ENCODE measurements around the gene CD82.

The CD82 gene

GRCh38 chr11:44531116-44531504 lies 34.4 kb upstream of the CD82 start:
- no peak overlapping the region for H4K12ac ChIP-seq (ENCODE audit: low read depth, low read length)
- no peak overlapping the region for H3K14ac ChIP-seq (ENCODE audit: low read length)
- no peaks in the 10 kb centered on the region for H3K36me3 ChIP-seq (ENCODE audit: control insufficient read depth in 1 of 2, insufficient read depth in 2 of 2, low read length in 2 of 2)
- no peak overlapping the region for H3K4me2 ChIP-seq (ENCODE audit: low read length)
- H4K8ac ChIP-seq (ENCODE audit: low read depth, low read length) = no peak overlapping the region
- no peak for DNase-seq
- H3K9me3 ChIP-seq (ENCODE audit: insufficient read depth, low read depth, low read length) = no peaks in the 10 kb centered on the region
- H3K18ac ChIP-seq (ENCODE audit: low read length) = no peak overlapping the region
- no peak overlapping the region for H2AK5ac ChIP-seq (ENCODE audit: low read length)
- H3K4me1 ChIP-seq (ENCODE audit: control insufficient read depth in 1 of 2, insufficient read depth in 2 of 2, low read length in 2 of 2) = peaks cover 8 to 15% of the 10 kb centered on the region in 2 experiments
- H3K79me1 ChIP-seq (ENCODE audit: low read length) = no peaks in the 10 kb centered on the region
- H3K9ac ChIP-seq (ENCODE audit: low read length) = no peak overlapping the region
- no peak overlapping the region for H3K23ac ChIP-seq (ENCODE audit: low read length)
- WGBS (ENCODE audit: extremely low coverage, insufficient coverage, insufficient read length) = no CpG with 5 or more reads among the region's 9 CpGs
- H2BK120ac ChIP-seq (ENCODE audit: insufficient read depth, low read length, poor library complexity) = no peak overlapping the region
- H2BK12ac ChIP-seq (ENCODE audit: low read length) = no peak overlapping the region
- no peak overlapping the region for H2BK5ac ChIP-seq (ENCODE audit: low read depth, low read length, poor library complexity)
- no peak overlapping the region for H3K4ac ChIP-seq (ENCODE audit: low read depth, low read length)
- H2AFZ ChIP-seq (ENCODE audit: insufficient read depth, low read length, poor library complexity) = no peak overlapping the region
- no peaks in the 10 kb centered on the region for H3K79me2 ChIP-seq (ENCODE audit: control insufficient read depth, insufficient read depth, low read length, poor library complexity)
- H3K27ac ChIP-seq (ENCODE audit: low read depth, low read length) = no peak overlapping the region
- H3K27me3 ChIP-seq (ENCODE audit: insufficient read depth, low read length) = no peaks in the 10 kb centered on the region
- no peak overlapping the region for H4K91ac ChIP-seq (ENCODE audit: low read depth, low read length)
- no peak overlapping the region for H3K4me3 ChIP-seq (ENCODE audit: low read depth, low read length)

DNA sequence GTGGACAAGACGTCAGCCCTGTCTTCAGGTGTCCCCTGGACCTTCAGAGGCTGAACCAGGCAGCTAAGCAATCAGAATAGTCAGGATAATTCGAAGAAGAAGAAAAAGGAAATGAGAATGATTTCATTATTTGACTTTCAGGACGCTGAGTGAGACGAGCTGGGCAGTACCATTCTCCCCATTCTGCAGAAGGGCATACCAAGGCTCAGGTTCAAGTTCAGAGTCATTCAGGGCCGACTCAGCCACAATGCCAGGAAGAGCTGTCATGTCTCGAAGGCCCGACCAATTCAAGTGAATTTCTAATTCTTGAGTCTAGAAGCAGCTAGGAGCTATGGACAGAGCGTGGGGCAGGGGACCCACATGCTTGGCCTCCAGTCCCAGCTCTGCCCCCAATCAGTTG lies 33.8 kb upstream of the CD82 start:
- no peak overlapping the region for H2BK5ac ChIP-seq (ENCODE audit: low read depth, low read length, poor library complexity)
- H3K27ac ChIP-seq (ENCODE audit: low read depth, low read length) = no peak overlapping the region
- no peak overlapping the region for H3K23ac ChIP-seq (ENCODE audit: low read length)
- peaks cover 8 to 15% of the 10 kb centered on the region in 2 experiments for H3K4me1 ChIP-seq (ENCODE audit: control insufficient read depth in 1 of 2, insufficient read depth in 2 of 2, low read length in 2 of 2)
- H2AFZ ChIP-seq (ENCODE audit: insufficient read depth, low read length, poor library complexity) = no peak overlapping the region
- no peaks in the 10 kb centered on the region for H3K36me3 ChIP-seq (ENCODE audit: control insufficient read depth in 1 of 2, insufficient read depth in 2 of 2, low read length in 2 of 2)
- H4K12ac ChIP-seq (ENCODE audit: low read depth, low read length) = no peak overlapping the region
- H3K9ac ChIP-seq (ENCODE audit: low read length) = no peak overlapping the region
- no peaks in the 10 kb centered on the region for H3K79me1 ChIP-seq (ENCODE audit: low read length)
- no peak overlapping the region for H4K91ac ChIP-seq (ENCODE audit: low read depth, low read length)
- no peaks in the 10 kb centered on the region for H3K79me2 ChIP-seq (ENCODE audit: control insufficient read depth, insufficient read depth, low read length, poor library complexity)
- no peak overlapping the region for H3K4ac ChIP-seq (ENCODE audit: low read depth, low read length)
- no peak overlapping the region for H2BK120ac ChIP-seq (ENCODE audit: insufficient read depth, low read length, poor library complexity)
- no peak overlapping the region for H3K4me2 ChIP-seq (ENCODE audit: low read length)
- no CpG with 5 or more reads among the region's 8 CpGs for WGBS (ENCODE audit: extremely low coverage, insufficient coverage, insufficient read length)
- H2BK12ac ChIP-seq (ENCODE audit: low read length) = no peak overlapping the region
- no peak overlapping the region for H3K18ac ChIP-seq (ENCODE audit: low read length)
- no peak overlapping the region for H2AK5ac ChIP-seq (ENCODE audit: low read length)
- no peak overlapping the region for H3K14ac ChIP-seq (ENCODE audit: low read length)
- H3K9me3 ChIP-seq (ENCODE audit: insufficient read depth, low read depth, low read length) = no peaks in the 10 kb centered on the region
- no peak overlapping the region for H3K4me3 ChIP-seq (ENCODE audit: low read depth, low read length)
- H4K8ac ChIP-seq (ENCODE audit: low read depth, low read length) = no peak overlapping the region
- H3K27me3 ChIP-seq (ENCODE audit: insufficient read depth, low read length) = no peaks in the 10 kb centered on the region
- DNase-seq = no peak

- no peak overlapping the region for H2AFZ ChIP-seq (ENCODE audit: insufficient read depth, low read length, poor library complexity)
- H2BK120ac ChIP-seq (ENCODE audit: insufficient read depth, low read length, poor library complexity) = no peak overlapping the region
- H3K9ac ChIP-seq (ENCODE audit: low read length) = no peak overlapping the region
- H2AK5ac ChIP-seq (ENCODE audit: low read length) = no peak overlapping the region
- no peak overlapping the region for H2BK5ac ChIP-seq (ENCODE audit: low read depth, low read length, poor library complexity)
- H3K4me3 ChIP-seq (ENCODE audit: low read depth, low read length) = no peak overlapping the region
- peaks cover 8 to 15% of the 10 kb centered on the region in 2 experiments for H3K4me1 ChIP-seq (ENCODE audit: control insufficient read depth in 1 of 2, insufficient read depth in 2 of 2, low read length in 2 of 2)
- WGBS (ENCODE audit: extremely low coverage, insufficient coverage, insufficient read length) = no CpG with 5 or more reads among the region's 4 CpGs
- no peak overlapping the region for H3K14ac ChIP-seq (ENCODE audit: low read length)
- H3K4me2 ChIP-seq (ENCODE audit: low read length) = no peak overlapping the region
- no peak overlapping the region for H3K27ac ChIP-seq (ENCODE audit: low read depth, low read length)
- no peaks in the 10 kb centered on the region for H3K36me3 ChIP-seq (ENCODE audit: control insufficient read depth in 1 of 2, insufficient read depth in 2 of 2, low read length in 2 of 2)
- no peaks in the 10 kb centered on the region for H3K79me1 ChIP-seq (ENCODE audit: low read length)
- no peak overlapping the region for H4K8ac ChIP-seq (ENCODE audit: low read depth, low read length)
- H4K91ac ChIP-seq (ENCODE audit: low read depth, low read length) = no peak overlapping the region
- no peak overlapping the region for H4K12ac ChIP-seq (ENCODE audit: low read depth, low read length)
- H3K27me3 ChIP-seq (ENCODE audit: insufficient read depth, low read length) = no peaks in the 10 kb centered on the region
- H3K79me2 ChIP-seq (ENCODE audit: control insufficient read depth, insufficient read depth, low read length, poor library complexity) = no peaks in the 10 kb centered on the region
- no peak overlapping the region for H2BK12ac ChIP-seq (ENCODE audit: low read length)
- no peaks in the 10 kb centered on the region for H3K9me3 ChIP-seq (ENCODE audit: insufficient read depth, low read depth, low read length)
- no peak overlapping the region for H3K23ac ChIP-seq (ENCODE audit: low read length)
- H3K18ac ChIP-seq (ENCODE audit: low read length) = no peak overlapping the region
- H3K4ac ChIP-seq (ENCODE audit: low read depth, low read length) = no peak overlapping the region
- DNase-seq = no peak
Measured at GRCh38 chr11:44532809-44533208, 32.7 kb upstream of the CD82 start.

GRCh38 chr11:44533921-44534711 lies 31.3 kb upstream of the CD82 start:
- Histone ChIP-seq H3K79me1 (ENCODE audit: low read length) (no peaks in the 10 kb centered on the region), H3K4me2 (ENCODE audit: low read length) (no peak overlapping the region), H4K8ac (ENCODE audit: low read depth, low read length) (no peak overlapping the region), H3K27ac (ENCODE audit: low read depth, low read length) (no peak overlapping the region), H2BK12ac (ENCODE audit: low read length) (no peak overlapping the region), H3K4ac (ENCODE audit: low read depth, low read length) (no peak overlapping the region), H3K18ac (ENCODE audit: low read length) (no peak overlapping the region), H4K91ac (ENCODE audit: low read depth, low read length) (no peak overlapping the region), H3K27me3 (ENCODE audit: insufficient read depth, low read length) (no peaks in the 10 kb centered on the region), H4K12ac (ENCODE audit: low read depth, low read length) (no peak overlapping the region), H3K36me3 (ENCODE audit: control insufficient read depth in 1 of 2, insufficient read depth in 2 of 2, low read length in 2 of 2) (no peaks in the 10 kb centered on the region), H3K4me1 (ENCODE audit: control insufficient read depth in 1 of 2, insufficient read depth in 2 of 2, low read length in 2 of 2) (peaks cover 5 to 9% of the 10 kb centered on the region in 2 experiments), H2AK5ac (ENCODE audit: low read length) (no peak overlapping the region), H3K4me3 (ENCODE audit: low read depth, low read length) (no peak overlapping the region), H3K9ac (ENCODE audit: low read length) (no peak overlapping the region), H3K23ac (ENCODE audit: low read length) (no peak overlapping the region), H3K9me3 (ENCODE audit: insufficient read depth, low read depth, low read length) (no peaks in the 10 kb centered on the region), H2BK5ac (ENCODE audit: low read depth, low read length, poor library complexity) (no peak overlapping the region), H3K14ac (ENCODE audit: low read length) (no peak overlapping the region), H2AFZ (ENCODE audit: insufficient read depth, low read length, poor library complexity) (no peak overlapping the region), H2BK120ac (ENCODE audit: insufficient read depth, low read length, poor library complexity) (no peak overlapping the region), H3K79me2 (ENCODE audit: control insufficient read depth, insufficient read depth, low read length, poor library complexity) (no peaks in the 10 kb centered on the region)
- DNase-seq = peak; percentile 34 to 70
- WGBS (ENCODE audit: extremely low coverage, insufficient coverage, insufficient read length) = no CpG with 5 or more reads among the region's 5 CpGs
